Right atrium auricular region (tissue), 2 donors: ENCODE results near the gene AGPAT4. TPM values are rescaled to one million over a fixed set of nuclear protein-coding genes. Genes with fewer than 3 reads are reported as not detected.
A peak's percentile ranks its signal among the peaks of the same experiment; 100 is the strongest.

Experiments used
- DNase-seq: peaks from one replicate; pipeline ENCODE4 v3.0.0-alpha.2; 2019; ENCODE audit warnings: low spot score
- H3K27ac ChIP-seq, 2 donors: fragments of 200-600 bp; sonication (generic); 1 replicate in 1 of 2; 2 replicates in 1 of 2; pipeline ENCODE4 v1.5.1; 2016 to 2019
- H3K27me3 ChIP-seq, 2 donors: fragments of 200-600 bp; sonication (generic); one replicate each; pipeline versions ENCODE4 v1.5.1 to v1.6.0; 2017 to 2019
- H3K36me3 ChIP-seq: fragments of 200-600 bp; sonication (generic); one replicate; pipeline ENCODE4 v1.5.1; 2016
- H3K4me1 ChIP-seq, 2 donors: fragments of 200-600 bp; sonication (generic); one replicate each; pipeline versions ENCODE4 v1.5.1 to v1.6.0; 2017 to 2019
- H3K4me3 ChIP-seq, 2 donors: fragments of 200-600 bp; sonication (generic); 1 replicate in 1 of 2; 2 replicates in 1 of 2; pipeline ENCODE4 v1.5.1; 2017 to 2019; ENCODE audit warnings: mild to moderate bottlenecking in 1 of 2, moderate library complexity in 1 of 2
- H3K9me3 ChIP-seq, 2 donors: fragments of 200-600 bp; sonication (generic); one replicate each; pipeline ENCODE4 v1.5.1; 2019
- total RNA-seq, 2 donors: library from RNA; depleted of rRNA; stranded (reverse); fragments of >200 nt; gene quantifications; one replicate each; pipeline ENCODE4 v1.1.0, GENCODE V29; 2016
- TF ChIP-seq, protein P1 (sequence below), 2 donors: fragments of 200-600 bp; sonication (generic); IDR thresholded peaks; one replicate each; pipeline ENCODE4 v1.5.1; 2019; ENCODE audit warnings: antibody characterized with exemption in 2 of 2

The AGPAT4 gene
- total RNA-seq, 2 donors from 2014 or later, result 2.3 to 2.6 TPM

DNA sequence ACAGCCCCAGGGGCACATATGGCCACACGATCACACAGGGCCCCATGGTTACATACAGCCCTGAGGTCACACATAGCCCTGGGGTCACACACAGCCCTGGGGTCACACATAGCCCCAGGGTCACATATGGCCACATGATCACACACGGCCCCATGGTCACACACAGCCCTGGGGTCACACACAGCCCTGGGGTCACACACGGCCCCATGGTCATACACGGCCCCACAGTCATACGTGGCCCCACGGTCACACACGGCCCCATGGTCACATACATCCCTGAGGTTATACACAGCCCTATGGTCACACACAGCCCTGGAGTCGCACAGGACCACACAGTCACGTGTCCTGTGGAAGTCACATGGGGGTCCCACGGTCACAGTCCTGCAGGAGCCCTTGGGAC, 120.1 kb downstream of the AGPAT4 start:
- no peak for DNase-seq
- Histone ChIP-seq H3K27ac (no peak overlapping the region), H3K4me1 (peaks cover 0 to 8% of the 10 kb centered on the region in 2 donors), H3K9me3 (no peaks in the 10 kb centered on the region), H3K4me3 (no peak overlapping the region), H3K27me3 (no peaks in the 10 kb centered on the region), H3K36me3 (no peaks in the 10 kb centered on the region)
- TF ChIP-seq, protein P1, sequence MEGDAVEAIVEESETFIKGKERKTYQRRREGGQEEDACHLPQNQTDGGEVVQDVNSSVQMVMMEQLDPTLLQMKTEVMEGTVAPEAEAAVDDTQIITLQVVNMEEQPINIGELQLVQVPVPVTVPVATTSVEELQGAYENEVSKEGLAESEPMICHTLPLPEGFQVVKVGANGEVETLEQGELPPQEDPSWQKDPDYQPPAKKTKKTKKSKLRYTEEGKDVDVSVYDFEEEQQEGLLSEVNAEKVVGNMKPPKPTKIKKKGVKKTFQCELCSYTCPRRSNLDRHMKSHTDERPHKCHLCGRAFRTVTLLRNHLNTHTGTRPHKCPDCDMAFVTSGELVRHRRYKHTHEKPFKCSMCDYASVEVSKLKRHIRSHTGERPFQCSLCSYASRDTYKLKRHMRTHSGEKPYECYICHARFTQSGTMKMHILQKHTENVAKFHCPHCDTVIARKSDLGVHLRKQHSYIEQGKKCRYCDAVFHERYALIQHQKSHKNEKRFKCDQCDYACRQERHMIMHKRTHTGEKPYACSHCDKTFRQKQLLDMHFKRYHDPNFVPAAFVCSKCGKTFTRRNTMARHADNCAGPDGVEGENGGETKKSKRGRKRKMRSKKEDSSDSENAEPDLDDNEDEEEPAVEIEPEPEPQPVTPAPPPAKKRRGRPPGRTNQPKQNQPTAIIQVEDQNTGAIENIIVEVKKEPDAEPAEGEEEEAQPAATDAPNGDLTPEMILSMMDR (IDR thresholded peaks at IDR 0.05), result no peak

DNA sequence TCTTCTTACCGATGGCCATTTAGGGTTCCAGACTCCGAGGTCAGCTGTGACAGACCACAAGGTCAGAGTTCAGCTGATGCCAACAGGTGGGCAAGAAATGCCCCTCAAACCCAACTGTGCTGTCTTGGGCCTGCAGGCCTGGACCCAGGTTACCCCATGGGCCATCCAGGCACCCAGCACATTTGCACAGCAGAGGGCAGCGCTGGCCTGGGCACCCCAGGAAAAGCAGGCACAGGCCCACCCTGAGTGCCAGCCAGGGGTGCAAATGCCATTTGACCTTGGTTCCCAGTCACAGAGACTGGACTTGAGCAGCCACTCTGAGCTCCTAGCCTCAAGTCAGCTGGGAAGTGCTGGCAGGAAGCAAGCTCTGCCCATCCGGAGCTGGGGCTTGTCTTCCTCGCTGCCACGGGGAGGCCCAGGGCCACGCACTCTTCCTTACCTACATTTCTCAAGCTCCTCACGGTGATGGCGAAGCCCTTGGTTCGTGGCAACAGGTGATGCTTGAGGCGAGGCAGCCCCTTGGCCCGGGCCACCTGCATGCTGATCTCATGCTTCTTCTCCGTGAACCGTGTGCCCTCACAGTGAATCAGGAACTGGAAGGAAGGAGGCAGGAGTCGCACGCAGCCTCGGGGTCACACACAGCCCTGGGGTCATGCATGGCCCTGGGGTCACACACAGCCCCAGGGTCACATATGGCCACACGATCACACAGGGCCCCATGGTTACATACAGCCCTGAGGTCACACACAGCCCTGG, 120.8 kb downstream of the AGPAT4 start:
- Histone ChIP-seq H3K4me1 (peaks cover 0 to 8% of the 10 kb centered on the region in 2 donors), H3K36me3 (no peaks in the 10 kb centered on the region), H3K4me3 (no peak overlapping the region), H3K9me3 (no peaks in the 10 kb centered on the region), H3K27me3 (no peaks in the 10 kb centered on the region), H3K27ac (no peak overlapping the region)
- DNase-seq, result no peak
- TF ChIP-seq, protein P1 (IDR thresholded peaks at IDR 0.05), result peak in 1 of 2 donors; percentile 57

DNA sequence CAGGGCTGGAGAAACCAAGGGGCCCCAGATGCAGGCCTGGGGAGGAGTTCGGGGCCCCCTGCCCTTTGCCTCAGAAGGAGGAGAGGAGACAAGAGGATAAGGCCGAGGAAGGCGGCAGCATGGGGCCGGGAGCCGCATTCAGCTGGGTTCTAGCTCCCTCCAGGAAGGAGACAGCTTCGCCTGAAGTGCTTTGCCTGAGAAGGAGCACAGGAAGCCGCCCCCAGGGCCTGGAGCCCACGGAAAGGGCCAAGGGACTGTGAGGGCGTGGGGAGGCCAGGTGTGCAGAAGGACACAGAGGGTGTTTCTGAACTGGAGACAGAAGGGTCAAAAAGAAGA, 121.4 kb downstream of the AGPAT4 start:
- peaks cover 0 to 8% of the 10 kb centered on the region in 2 donors for H3K4me1 ChIP-seq
- no peak for DNase-seq
- no peak overlapping the region for H3K27ac ChIP-seq
- TF ChIP-seq, protein P1 (IDR thresholded peaks at IDR 0.05), result no peak
- H3K36me3 ChIP-seq, result no peaks in the 10 kb centered on the region
- H3K27me3 ChIP-seq, result no peaks in the 10 kb centered on the region
- no peaks in the 10 kb centered on the region for H3K9me3 ChIP-seq
- no peak overlapping the region for H3K4me3 ChIP-seq

DNA sequence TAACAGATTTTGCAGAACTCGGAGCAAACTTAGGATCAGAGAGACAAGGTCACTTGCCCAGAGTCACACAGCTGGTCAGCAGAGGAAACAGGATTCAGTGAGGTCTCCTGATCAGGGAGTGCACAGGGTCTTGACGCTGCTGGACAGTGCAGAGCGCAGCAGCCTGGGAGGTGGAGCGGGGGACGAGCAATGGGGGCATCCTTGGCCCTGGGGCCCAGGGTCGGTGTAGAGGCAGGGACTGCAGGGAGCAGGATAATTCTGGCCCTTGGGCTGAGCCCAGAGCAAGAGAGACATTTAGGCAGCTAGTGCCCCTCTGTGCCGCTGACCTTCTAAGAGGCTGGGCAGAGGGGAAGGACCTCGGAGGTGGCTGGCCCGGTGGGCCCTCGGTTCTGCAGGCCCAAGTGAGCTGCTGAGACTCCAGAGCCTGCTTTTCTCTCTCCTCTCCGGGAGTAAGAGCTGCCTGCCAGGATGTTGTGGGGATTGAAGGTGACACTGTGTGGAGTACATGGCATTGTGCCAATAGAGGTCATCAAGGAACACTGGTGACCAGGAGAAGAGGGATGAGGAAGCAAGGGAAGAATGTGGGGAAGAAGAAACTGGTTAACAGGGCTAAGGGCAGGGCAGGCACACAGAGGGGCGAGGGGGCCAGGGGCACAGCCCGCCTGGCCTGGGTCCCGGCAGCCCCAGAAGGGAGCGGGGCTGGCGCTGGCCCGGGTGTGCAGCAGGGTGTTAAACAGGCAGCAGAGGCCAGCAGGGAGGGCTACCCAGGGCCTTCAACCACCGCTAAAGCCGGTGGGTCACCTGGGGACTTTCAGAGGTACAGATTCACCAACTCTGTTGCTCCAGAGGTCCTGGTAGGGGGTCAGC, 122.0 kb downstream of the AGPAT4 start:
- no peak overlapping the region for H3K27ac ChIP-seq
- H3K36me3 ChIP-seq, result no peaks in the 10 kb centered on the region
- no peak overlapping the region for H3K4me3 ChIP-seq
- no peak for DNase-seq
- peaks cover 0 to 8% of the 10 kb centered on the region in 2 donors for H3K4me1 ChIP-seq
- no peaks in the 10 kb centered on the region for H3K27me3 ChIP-seq
- TF ChIP-seq, protein P1 (IDR thresholded peaks at IDR 0.05), result no peak
- no peaks in the 10 kb centered on the region for H3K9me3 ChIP-seq

DNA sequence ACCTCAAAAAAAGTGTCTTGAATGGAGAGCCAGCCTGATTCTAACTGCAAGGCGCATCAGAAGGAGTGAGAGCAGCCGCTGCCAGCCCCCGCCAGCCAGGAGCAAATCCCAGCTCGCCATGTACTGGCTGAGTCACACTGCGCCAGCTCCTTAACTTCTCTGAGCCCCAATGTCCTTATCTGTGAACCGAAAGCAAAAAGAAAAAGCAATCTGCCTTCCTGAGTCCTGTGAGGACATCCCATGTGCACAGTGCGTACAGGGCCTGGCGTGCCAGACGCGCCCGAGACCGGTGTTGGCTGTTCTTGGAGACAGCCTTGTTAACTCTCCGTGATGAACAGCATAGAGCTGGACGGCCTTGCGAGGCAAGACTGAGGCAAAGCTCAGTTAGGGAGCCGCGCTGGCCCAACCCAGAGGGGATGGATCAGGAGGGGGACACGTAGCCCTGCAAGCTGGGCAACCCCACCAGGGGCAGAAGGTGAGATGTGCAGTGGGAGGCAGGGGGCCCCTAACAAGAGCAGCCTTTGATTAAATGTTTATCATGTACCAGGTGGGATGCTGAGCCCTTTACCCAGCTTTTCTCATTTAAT, 122.7 kb downstream of the AGPAT4 start:
- TF ChIP-seq, protein P1 (IDR thresholded peaks at IDR 0.05), result no peak
- H3K27ac ChIP-seq, result no peak overlapping the region
- DNase-seq, result no peak
- no peak overlapping the region for H3K4me3 ChIP-seq
- H3K27me3 ChIP-seq, result no peaks in the 10 kb centered on the region
- no peaks in the 10 kb centered on the region for H3K9me3 ChIP-seq
- H3K4me1 ChIP-seq, result peaks cover 0 to 8% of the 10 kb centered on the region in 2 donors
- no peaks in the 10 kb centered on the region for H3K36me3 ChIP-seq
